Measurements from ENCODE around the gene C1orf226. TPM values are rescaled to one million over a fixed set of nuclear protein-coding genes. Genes with fewer than 3 reads are reported as not detected.

The C1orf226 gene
- total and polyA plus RNA-seq, 2 of the 8 experiments (the other 6 are each of a cell fraction or from before 2014, with no cell fraction given): 8.2 to 18.8 TPM

- Histone ChIP-seq H3K27ac (ENCODE audit: low read depth, low read length) (no peak overlapping the region), H3K9me3 (ENCODE audit: insufficient read depth in 2 of 2, low read depth in 1 of 2, low read length in 1 of 2) (no peaks in the 10 kb centered on the region), H3K36me3 (ENCODE audit: control insufficient read depth in 2 of 4, insufficient read depth in 4 of 4, low read length in 3 of 4) (peaks cover 0 to 6% (median under 1%) of the 10 kb centered on the region in 4 experiments; a peak in 1 of 8 replicates), H3K4me1 (replicated peaks in 1 of 4; ENCODE audit: control insufficient read depth in 3 of 4, insufficient read depth in 4 of 4, low read length in 3 of 4) (no peaks in the 10 kb centered on the region), H2BK5ac (ENCODE audit: low read depth, low read length) (no peak overlapping the region), H2BK15ac (ENCODE audit: low read length) (no peak overlapping the region), H3K14ac (ENCODE audit: insufficient read length) (no peak overlapping the region), H4K5ac (ENCODE audit: insufficient read length, low read depth, low read length) (no peak overlapping the region), H3K79me2 (ENCODE audit: control insufficient read depth in 1 of 2, insufficient read depth in 2 of 2, low read length in 2 of 2) (no peaks in the 10 kb centered on the region), H2BK120ac (replicated peaks; ENCODE audit: low read depth, low read length) (no peak overlapping the region), H3K4ac (replicated peaks; ENCODE audit: insufficient read length, low read depth, low read length) (no peak overlapping the region), H3K4me2 (ENCODE audit: insufficient read depth in 1 of 2, low read depth in 2 of 2, low read length in 2 of 2) (no peak overlapping the region), H4K20me1 (replicated peaks in 1 of 2; ENCODE audit: control insufficient read depth in 1 of 2, insufficient read depth in 2 of 2, low read length in 2 of 2) (no peaks in the 10 kb centered on the region), H3K27me3 (replicated peaks in 1 of 4; ENCODE audit: control insufficient read depth in 3 of 4, extremely low read depth in 1 of 4, insufficient read depth in 3 of 4, low read length in 3 of 4) (no peaks in the 10 kb centered on the region), H3K4me3 (ENCODE audit: extremely low read depth in 1 of 4, insufficient read depth in 2 of 4, low read depth in 3 of 4, low read length in 4 of 4) (no peak overlapping the region), H3K18ac (ENCODE audit: extremely low read depth, low read length) (no peak overlapping the region), H4K91ac (replicated peaks; ENCODE audit: insufficient read length, low read length) (no peak overlapping the region), H3K23me2 (ENCODE audit: low read depth, low read length) (no peaks in the 10 kb centered on the region), H2BK20ac (ENCODE audit: low read length) (no peak overlapping the region), H2AK5ac (ENCODE audit: low read depth, low read length) (no peak overlapping the region), H3K56ac (replicated peaks; ENCODE audit: insufficient read length, low read depth, low read length) (no peak overlapping the region), H3K23ac (ENCODE audit: insufficient read length) (no peak overlapping the region), H4K8ac (ENCODE audit: extremely low read depth, insufficient read depth, low read length) (no peak overlapping the region), H3K79me1 (ENCODE audit: low read depth, low read length) (no peaks in the 10 kb centered on the region), H2AFZ (ENCODE audit: low read length) (no peak overlapping the region), H3K9ac (replicated peaks in 1 of 4; ENCODE audit: extremely low read depth in 1 of 4, low read depth in 3 of 4, low read length in 3 of 4) (no peak overlapping the region), H2BK12ac (ENCODE audit: low read depth, low read length) (no peak overlapping the region)
- FAIRE-seq: no peak
- CTCF ChIA-PET (ENCODE audit: partially characterized antibody): interaction anchor here (0.7 to 2.9 kb wide), 5 partner anchors 11 to 328 kb away, joined by 3 to 13 read pairs (median 4); no protein-coding TSS in a partner anchor
- TF ChIP-seq TCF12 (IDR thresholded peaks at IDR 0.05; ENCODE audit: low read depth, low read length) (no peak), NANOG (IDR thresholded peaks at IDR 0.05; ENCODE audit: insufficient read depth, low read depth, low read length, poor library complexity, severe bottlenecking) (no peak), ZNF274 (IDR thresholded peaks at IDR 0.05; ENCODE audit: borderline replicate concordance, extremely low read depth, low read length) (no peak), KDM5A (IDR thresholded peaks at IDR 0.05; ENCODE audit: low read length) (no peak), RFX5 (IDR thresholded peaks at IDR 0.05; ENCODE audit: borderline replicate concordance, low read depth, low read length) (no peak), HDAC2 (IDR thresholded peaks at IDR 0.05; ENCODE audit: borderline replicate concordance in 1 of 2, low read depth in 2 of 2, low read length in 2 of 2) (no peak), SRF (IDR thresholded peaks at IDR 0.05; ENCODE audit: low read depth, low read length) (no peak), ASH2L (IDR thresholded peaks at IDR 0.05; ENCODE audit: low read length) (no peak), RXRA (IDR thresholded peaks at IDR 0.05; ENCODE audit: insufficient read depth, low read depth, low read length) (no peak), SP2 (IDR thresholded peaks at IDR 0.05; ENCODE audit: low read length) (no peak), SIX5 (IDR thresholded peaks at IDR 0.05; ENCODE audit: low read depth, low read length) (no peak), TEAD4 (IDR thresholded peaks at IDR 0.05; ENCODE audit: low read depth, low read length) (no peak), RBBP5 (IDR thresholded peaks at IDR 0.05; ENCODE audit: borderline replicate concordance, low read depth, low read length) (no peak)
- 91% methylated on average over 6 of the region's 6 CpGs; no CpG with 5 or more reads in 1 of the 2 experiments for WGBS, 2 experiments (ENCODE audit: extremely low coverage in 1 of 2, insufficient coverage in 1 of 2, insufficient read length in 1 of 2, insufficient replicate concordance in 2 of 2, low coverage in 1 of 2, low lambda C conversion rate in 2 of 2, missing lambda C conversion rate in 1 of 2)
- DNase-seq (ENCODE audit: low read depth in 1 of 2, low spot score in 2 of 2): no peak
- POLR2A ChIA-PET (ENCODE audit: partially characterized antibody): interaction anchor here (1.8 kb wide), 1 partner anchor 9 kb away, joined by 6 read pairs; the partner anchor contains the start of gene C1orf226
Measured at GRCh38 chr1:162371611-162372010, 9.9 kb upstream of the C1orf226 start.

All from H1 (cell line).